ENCODE measurements around the gene HHAT.

GRCh38 chr1:210625715-210626114, 297.0 kb downstream of the HHAT start:
- TF ChIP-seq POLR2A (IDR thresholded peaks at IDR 0.05) (no peak), CTCF (IDR thresholded peaks at IDR 0.05) (no peak), POLR2AphosphoS5 (IDR thresholded peaks at IDR 0.05) (no peak), EP300 (IDR thresholded peaks at IDR 0.05; ENCODE audit: low read depth) (no peak)

All from transverse colon (tissue), 4 donors.